GM19035 (cell line): ENCODE data around the gene PDF.

Experiments used
- ATAC-seq: cut with Tn5 transposase; IDR thresholded peaks from one replicate; pipeline ENCODE4 v1.9.1; 2021; ENCODE audit not compliant: unreplicated experiment

PDF gene

GRCh38 chr16:69286941-69287713 lies 43.3 kb downstream of the PDF start:
- ATAC-seq: no peak

- ATAC-seq: no peak
These were observed 45.1 kb downstream of the PDF start for GRCh38 chr16:69285240-69285639.

DNA sequence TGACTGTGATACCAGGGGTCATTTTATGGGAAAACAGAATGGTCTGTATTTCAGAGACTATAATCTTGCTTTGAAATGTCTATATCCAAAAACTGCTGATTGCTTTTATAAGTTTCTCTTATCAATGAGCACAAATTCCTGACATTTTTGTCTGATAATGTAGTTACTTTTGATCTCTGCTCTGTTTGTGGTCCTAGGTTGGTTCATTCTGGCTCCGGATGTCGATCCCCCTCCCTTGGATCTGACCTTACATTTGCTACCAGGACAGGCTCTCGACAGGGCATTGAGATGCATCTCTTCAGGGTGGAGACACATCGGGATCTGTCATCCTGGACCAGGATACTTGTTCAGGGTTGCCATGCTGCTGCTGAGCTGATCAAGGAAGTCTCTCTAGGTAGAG lies 46.5 kb downstream of the PDF start:
- no peak for ATAC-seq

DNA sequence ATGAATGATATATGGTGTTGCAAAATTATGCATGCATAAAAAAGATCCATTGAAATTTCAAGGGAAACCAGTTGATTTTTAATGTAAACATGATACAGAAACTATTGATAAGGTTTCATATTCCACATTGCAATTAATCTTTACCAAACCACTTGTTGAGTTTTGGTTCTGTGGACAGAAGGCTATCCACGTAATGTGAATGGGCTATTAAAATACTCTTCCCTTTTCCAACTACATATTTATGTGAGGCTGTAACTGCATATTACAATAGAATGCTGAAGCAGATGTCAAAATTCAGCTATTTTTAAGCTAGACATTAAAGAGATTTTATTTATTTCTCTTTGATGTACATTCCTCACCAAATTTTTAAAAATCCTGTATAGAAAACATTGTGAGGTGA lies 53.0 kb downstream of the PDF start:
- no peak for ATAC-seq
